ENCODE measurements around the gene CREG1.

Gene CREG1

DNA sequence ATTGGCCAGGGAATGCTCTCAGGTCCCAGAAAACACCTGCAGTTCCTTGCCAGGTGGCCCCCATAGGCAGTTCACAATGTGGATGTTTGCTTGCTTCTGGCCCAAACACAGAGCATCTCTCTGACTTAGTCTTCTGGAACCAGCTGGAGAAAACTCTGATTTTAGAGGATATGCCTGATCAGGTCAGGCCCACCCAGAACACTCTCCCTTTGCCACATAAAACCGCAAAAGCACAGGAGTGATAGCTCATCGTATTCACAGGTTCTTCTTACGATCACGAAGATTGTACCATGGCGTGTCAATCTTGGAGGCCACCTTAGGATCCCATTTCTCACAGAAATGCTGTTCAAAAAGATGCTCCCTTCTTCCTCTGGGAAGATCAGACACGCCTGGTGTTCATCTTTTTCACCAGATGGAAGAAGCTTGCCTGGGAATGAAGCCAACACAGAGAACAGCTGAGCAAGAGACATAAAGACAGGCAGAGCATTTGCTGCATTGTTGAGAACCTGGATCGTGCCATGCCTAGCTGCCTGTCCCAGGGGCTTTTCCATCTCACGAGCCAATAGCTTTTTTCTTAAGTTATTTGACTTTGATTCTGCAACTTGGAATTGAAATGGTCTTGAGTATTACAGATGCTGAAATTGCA lies 23.6 kb downstream of the CREG1 start:
- DNase-seq (ENCODE audit: low read depth): no peak

DNA sequence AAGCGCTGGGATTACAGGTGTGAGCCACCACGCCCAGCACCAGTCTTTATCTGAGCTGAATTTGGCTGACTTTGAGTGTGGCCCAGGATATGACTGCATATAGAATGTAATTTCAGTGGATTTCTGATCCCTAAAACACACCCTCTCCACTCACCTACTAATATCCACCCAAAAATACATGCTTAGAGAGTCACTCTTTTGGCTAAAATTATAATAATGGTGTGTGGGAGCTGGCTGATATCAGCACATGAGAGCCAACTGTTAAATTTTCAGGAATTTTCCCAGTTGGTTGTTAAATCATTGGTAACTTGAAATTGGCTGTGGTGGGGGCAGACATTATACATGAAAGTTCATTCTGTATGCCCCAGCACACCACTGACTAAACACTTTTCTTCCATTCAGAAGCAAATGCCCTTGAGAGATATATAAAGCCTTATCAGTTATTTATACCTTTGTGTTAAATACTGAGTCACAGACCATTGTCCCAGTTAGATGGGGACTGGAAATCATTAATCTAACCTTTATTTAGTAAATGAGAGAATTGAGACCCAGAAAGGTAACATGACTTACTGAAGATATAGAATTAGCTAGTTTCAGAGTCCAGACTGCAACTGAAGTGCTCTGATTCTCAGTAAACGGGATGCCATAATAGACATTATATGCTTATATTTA lies 25.4 kb downstream of the CREG1 start:
- DNase-seq (ENCODE audit: low read depth): no peak

DNA sequence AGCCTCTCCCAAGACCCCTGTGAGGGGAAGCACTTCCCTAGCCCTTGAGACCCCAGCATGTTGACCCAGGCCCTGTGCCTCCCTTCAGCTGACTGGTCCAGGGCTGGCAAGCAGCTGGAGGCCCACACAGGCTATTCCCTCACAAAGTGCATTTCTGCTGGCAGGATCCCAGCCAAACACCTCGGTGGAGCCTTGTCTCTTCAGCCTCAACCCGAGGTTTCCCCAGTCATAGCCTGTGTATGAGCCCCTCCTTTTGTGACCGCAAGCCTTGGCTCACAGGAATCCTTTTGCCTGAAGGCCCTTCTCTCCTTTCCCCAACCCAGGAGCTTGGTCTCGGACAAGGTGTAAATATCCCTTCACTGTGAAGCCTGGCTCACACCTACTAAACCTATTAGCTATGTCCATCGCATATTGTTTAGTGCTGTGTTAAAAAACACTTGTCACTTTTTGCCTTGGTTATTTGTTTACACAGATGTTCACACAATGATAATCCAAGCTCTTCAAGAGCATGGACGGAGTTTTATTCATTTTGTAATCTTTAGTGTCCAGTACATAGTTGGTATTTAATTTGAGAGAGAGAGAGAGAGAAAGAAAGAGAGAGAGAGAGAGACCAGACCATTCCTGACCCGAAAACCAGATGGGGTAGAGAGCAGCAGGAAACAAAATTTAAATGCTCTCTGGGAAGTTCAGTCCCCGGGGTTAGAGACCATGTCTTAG lies 26.7 kb downstream of the CREG1 start:
- DNase-seq (ENCODE audit: low read depth): no peak

DNA sequence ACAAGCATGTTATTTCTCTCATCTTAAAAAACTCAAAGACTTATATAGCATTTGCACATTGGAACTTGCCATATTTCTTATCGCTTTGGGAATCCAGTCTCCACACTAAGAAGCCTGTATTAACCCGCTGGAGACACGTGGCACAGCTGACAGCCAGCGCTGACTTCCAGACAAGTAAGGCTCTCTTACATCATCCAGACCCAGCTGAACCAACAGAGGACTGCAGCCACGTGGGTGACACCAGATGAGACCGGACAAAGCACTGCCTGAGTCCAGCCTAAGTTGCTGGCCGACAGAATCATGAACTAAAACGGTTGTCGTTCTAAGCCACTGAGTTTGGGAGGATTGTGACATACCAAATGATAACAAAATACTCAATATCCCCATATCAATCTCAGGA lies 28.9 kb downstream of the CREG1 start:
- no peak for DNase-seq (ENCODE audit: low read depth)

DNA sequence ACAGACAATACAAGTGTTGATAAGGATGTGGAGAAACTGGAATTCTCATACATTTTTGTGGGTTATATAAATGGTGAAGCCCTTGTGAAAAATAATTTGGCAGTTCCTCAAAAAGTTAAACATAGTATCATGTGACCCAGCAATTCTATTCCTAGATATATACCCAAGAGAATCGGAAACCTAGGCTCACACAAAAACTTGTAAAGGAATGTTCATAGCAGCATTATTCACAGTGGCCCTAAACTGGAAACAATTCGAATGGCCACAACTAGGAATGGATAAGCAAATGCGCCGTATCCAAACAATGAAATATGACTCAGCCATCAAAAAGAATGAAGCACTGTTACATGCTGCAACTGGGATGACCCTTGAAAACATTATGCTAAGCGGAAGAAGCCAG lies 31.3 kb downstream of the CREG1 start:
- DNase-seq (ENCODE audit: low read depth): no peak

DNA sequence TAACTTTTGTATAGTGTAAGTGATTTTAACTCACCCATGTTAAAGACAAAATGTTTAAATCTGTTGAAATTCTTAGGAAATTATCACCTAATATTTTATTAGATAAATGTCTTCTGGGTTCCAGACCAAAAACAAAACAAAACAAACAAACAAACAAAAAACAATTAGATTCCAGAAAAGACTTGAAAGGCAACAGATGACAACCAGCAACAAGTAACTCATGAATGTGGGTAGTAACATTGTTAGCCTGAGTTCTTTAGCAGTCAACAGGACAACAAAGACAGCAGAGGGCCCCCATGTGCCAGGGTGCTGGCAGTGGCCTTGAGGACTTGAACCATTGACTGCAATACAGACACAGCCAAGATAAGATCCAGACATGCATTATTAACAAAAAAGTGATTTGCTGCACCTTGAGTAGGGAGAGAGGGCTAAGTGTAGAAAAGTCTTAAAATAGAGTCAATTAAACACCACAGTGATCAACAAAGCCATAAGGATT lies 32.8 kb downstream of the CREG1 start:
- DNase-seq (ENCODE audit: low read depth): no peak

DNA sequence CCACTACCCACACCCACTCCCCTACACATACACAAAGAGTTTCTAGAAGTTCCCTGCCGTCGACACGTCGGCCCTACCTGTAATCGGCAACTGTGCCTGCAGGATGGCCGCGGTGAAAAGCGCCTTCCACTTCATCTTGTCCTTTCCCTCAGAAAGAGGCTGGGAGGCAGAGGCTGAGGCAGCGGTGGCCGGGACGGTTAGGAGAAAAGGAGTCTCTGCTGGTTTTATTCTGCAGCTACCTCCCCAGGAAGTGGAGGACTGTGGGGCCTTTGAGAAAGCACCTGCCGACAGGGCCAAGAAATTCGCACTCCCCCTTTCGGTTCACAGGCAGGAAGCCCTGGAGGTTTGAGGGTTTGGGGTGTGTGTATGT lies 35.2 kb downstream of the CREG1 start, which contains the start of gene CD247:
Gene CD247 (minus strand): TSS at position 199 of the 370 bp plus-strand sequence. CDS start 64 bp downstream, at position 135.
- peak; percentile 65 for DNase-seq (ENCODE audit: low read depth)

DNA sequence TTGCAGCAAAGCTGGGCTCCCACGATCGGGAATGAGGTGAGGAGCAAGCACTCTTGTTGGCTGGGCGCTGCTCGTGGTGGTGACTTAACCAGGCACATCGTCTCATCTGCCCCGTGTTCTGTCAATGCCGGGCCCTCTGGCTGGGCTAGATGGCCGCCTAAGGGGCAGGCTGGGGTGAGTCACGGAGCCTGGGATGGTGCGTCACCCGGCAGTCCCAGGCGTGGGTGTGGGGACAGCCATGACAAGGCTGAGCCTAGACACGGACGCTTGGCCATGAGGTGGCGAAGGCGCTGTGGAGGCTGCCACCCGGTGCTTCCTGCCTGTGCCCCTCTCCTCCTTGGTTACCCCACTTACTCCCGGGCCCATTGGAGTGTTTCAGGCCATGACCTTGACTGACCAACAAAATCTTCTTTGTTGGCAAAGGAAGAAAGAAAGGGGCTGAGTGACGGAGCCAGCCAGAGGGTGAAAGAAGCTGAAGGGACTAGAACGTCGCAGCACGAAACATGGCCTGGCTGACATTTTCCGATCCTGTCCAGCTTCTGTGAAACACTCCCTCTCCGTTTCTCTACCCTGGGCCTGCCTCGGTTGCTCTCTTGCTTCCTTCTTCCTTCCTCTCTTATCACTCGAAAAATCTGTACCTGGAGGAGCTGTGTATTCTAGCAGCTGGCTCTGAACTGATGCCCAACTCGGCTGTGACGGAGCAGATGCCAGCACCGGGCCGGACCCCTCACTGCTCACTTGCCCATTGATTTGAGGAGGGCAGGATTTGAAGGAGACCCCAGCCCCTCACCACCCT lies 35.8 kb downstream of the CREG1 start:
- DNase-seq (ENCODE audit: low read depth): peak; percentile 86

DNA sequence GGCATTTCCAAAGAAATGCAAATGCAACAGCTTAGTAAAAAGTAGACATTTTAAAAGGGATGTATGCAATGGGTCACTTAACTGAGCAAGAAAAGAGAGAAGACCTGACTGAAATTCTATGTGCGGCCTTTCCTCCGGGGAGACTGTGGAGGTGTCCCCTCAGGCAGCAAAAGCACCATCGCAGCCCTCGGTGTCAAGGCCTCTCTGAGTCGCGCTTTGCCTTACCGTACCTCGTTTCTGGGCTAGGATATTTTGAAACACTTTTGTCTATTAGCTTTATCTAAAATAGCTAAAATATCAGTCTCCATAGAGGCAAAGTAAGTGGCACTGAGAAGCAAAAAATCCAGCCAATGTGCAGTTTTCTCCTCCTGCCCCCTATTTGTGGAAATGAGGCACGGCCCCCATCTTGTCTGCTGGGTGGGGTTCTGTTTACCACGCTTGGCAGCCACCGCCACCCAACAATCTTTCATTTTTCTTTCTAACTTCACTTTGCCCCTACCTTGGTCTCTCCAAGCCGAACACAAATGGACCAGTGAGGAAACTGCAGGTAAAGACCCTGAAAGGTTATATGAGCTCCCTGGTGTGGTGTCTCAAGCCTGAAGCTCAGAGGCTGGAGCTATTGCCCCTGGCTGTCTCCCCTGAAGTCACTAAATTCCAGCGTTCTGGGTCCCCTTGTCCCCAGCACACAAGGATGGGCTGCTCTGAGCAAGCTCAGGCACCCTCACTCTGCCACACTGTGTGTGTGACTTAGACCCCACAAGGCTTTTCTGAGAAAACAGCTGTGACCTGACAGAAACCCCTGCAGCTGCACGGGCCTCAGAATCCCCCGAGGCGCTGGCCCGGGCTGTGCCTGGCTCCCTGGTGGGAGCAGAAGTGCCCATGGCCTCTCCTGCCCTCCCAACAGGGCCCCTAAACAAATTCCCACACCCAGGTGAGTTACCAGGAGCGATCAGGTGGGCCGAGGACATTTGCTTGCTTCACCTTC lies 36.9 kb downstream of the CREG1 start:
- no peak for DNase-seq (ENCODE audit: low read depth)

DNA sequence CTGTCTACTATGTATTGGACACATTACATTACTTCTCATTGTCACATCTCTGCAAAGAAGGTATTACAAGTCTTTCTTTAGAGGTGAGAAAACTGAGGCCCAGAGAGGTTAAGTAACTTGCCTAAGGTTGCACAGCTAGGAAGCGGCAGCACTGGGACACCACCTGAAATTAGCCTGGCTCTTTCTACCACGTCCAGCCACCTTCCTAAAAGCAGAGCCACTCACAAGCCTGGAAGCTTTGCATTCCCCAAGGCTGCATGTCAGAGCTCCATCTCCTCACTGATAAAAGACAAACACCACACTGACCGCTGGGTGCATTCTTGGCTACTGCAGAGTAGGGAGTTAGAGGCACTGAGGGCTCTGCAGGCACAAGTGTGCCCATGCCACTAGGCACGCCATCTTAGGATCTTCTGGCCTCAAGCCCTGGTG lies 37.7 kb downstream of the CREG1 start:
- DNase-seq (ENCODE audit: low read depth): no peak

DNA sequence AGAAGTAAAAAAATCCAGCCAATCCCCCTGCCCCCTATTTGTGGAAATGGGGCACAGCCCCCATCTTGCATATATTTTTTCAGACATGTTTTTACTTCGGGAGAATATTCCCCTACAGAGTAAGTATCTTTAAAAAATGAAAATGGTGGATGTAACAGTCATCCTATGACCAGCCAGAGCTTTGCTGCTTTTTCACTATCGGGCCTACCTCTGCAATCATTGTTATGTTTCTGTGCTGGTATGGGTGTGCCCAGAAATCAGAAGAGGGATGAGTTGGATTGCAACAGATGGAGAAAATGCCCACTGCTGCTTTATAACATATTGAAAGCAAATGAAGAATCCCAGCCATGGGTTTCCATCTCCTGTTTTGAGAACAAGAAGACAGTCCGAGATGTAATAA lies 38.1 kb downstream of the CREG1 start:
- no peak for DNase-seq (ENCODE audit: low read depth)

DNA sequence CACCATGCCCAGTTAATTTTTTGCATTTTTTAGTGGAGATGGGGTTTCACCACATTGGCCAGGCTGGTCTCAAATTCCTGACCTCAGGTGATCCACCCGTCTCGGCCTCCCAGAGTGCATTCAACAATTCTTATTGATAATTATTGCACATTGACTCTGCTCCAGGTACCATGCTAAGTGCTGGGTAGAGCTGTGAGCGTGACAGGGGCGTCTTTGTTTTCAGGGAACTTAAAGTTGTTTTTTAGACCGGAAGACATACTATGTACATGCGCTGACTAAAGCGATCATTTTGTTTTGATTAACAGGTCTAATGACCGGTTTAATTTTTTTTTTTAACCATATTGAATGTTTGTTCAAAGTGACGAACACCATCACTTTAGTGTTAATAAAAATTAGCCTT lies 39.3 kb downstream of the CREG1 start:
- no peak for DNase-seq (ENCODE audit: low read depth)

DNA sequence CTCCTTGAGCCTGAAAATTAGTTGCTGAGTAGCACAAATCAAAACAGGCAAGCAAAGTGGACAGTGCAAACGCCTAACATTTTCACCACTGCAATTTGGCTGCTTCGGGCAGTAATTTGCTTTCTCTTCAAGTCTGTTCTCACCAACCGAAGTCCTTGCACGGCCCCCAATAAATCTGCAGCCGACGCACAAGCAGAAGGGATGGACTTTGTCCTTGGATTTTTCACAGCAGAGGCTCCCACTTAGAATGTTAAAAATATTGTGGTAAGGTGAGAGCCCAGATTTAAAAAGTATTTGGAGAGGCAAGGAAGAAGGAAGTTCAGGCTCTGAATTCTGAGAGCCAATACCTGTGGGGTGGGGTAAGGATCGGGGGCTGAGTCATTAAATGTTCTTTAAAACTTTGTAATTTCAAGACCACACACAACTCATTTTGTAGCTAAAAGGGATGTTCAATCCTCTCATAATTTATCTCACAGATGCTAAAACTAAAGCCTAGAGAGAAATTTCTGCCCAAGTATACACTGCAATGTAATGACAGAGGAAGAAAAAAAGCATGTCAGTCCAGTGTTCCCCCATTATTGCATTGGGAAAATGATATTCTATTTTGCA lies 41.4 kb downstream of the CREG1 start:
- DNase-seq (ENCODE audit: low read depth): no peak

DNA sequence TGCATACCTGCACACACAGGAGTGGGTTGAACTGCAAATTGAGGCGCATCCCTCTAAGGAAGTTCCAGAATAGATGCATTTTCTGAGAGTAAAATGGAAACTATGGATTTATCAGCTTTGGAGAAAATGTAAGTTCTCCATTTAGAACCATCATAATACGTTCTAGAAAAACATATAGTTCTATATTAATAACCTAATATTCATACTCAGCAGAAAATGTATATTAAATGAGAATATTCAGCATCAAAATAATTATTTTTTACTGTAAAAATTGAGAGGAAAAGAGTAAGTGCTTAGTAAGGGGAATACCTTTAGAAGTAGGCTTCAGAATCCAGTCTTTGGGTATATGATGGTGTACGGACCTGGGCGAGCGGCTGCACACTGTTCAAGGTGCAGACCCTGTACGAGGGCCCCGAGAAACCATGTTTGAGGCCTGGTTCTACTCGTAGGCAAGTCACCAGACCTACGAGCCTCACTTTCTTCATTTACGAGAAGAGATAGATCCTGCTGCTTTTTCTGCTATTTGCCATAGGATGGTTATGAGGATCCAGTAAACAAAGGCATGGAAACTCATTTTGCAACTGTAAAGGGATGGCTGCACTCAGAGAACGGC lies 42.1 kb downstream of the CREG1 start:
- no peak for DNase-seq (ENCODE audit: low read depth)

DNA sequence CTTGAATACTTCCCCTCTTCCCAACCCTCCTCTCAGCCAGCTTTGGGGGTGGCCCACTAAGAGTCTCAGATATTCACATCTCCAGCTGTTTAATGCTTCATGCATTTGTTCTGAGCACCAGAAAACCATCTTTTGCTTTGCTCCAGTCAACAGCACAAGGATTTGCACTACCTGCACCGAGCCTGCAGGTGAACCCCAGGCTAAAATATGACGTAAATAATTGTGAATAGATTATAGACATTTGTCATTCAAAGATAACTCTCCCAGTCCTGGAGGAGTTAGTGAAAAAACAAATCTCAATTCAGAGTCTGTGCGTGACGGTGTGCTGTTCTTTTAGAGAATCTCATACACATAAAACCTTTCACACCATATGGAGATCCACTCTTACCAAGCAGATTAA lies 42.7 kb downstream of the CREG1 start:
- no peak for DNase-seq (ENCODE audit: low read depth)

DNA sequence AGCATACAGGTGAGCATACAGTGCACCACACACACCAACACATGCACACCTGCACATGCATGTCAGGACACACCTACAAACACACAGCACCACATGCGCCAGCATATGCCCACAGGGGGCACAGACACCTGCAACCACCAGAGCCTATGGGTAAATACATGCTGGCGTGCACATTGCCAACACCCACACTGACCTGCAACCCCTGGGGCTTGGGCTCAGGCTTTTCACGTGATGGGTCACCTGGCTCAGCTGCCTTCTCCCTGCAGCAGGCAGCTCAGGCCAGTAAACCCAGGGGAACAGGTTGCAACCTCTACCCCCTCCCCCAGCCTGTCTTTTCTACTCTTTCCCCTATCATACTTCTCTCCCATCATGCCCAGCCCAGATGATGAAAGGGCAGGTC lies 43.3 kb downstream of the CREG1 start:
- no peak for DNase-seq (ENCODE audit: low read depth)

DNA sequence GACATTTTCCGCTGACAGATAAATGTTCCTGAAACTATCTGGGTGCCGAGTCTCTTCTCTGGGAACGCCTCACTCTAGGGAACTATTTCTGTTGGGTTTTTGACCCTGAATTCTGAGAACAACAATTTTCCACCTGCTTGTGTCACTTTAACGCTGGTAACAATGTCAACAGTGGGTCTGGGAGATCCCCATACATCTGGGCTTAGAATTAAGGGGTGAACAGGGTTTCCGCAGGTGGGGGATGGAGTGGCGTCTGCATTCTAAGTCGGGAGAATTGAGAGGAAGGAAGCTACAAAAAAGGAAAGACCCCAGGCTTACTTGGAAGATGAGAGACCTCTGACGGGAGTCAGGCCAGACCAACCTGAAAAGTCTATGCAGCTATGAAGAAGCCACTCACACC lies 44.0 kb downstream of the CREG1 start:
- DNase-seq (ENCODE audit: low read depth): no peak

DNA sequence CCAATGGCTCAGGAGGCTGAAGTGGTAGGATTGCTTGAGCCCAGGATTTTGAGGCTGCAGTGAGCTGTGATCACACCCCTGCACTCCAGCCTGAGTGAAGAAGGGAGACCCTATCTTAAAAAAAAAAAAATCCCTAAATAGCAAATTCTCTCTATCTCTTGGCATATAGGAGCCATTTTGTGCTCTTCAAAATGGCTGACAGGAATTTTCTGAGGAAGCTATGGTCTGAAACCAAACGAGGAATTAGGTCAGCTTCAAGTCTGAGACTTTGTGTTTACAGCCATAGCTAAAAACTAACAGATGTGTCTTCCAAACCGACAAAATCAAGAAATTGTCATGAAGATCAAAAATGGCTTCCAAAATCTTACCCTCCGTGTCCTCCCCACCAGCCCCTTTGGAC lies 45.8 kb downstream of the CREG1 start:
- no peak for DNase-seq (ENCODE audit: low read depth)

DNA sequence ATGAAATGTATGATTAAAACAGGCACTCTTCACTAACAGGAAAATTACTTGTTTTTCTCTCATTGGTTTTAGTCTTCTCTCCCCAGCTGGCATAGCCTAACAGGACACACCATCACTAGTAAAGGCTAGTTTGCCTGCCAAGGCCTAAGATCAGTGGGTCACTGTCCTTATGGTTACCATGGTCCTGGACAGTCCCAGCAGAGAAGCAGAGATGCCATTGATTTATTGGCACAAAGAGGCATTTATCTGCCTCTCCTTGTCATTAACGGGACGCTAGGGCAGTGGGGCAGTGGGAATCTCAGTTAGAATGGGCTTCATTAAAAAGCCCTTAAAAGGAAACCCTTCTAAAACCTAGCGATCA lies 49.1 kb downstream of the CREG1 start:
- DNase-seq (ENCODE audit: low read depth): no peak
